ENCODE results near the gene RPL36.

Gene RPL36

GRCh38 chr19:5680437-5681368, 9.4 kb upstream of the RPL36 start, which contains the start of the genes HSD11B1L and MICOS13:
Gene HSD11B1L, plus strand, starts transcription at chr19:5681027. Its CDS starts 3,806 bp downstream, at chr19:5684833.
Gene MICOS13, minus strand, starts transcription at chr19:5680516. Its CDS starts 30 bp downstream, at chr19:5680486.
- H3K27me3 ChIP-seq (ENCODE audit: insufficient read depth, low read length, poor library complexity, severe bottlenecking) = no peaks in the 10 kb centered on the region
- peak within 1 kb of the TSS; percentile 97 for H2AFZ ChIP-seq (ENCODE audit: low read length)
- H3K4me3 ChIP-seq (ENCODE audit: low read length, poor library complexity, severe bottlenecking) = peak within 1 kb of the TSS; percentile 100
- H3K9ac ChIP-seq (ENCODE audit: low read depth, low read length, poor library complexity, severe bottlenecking) = peak within 1 kb of the TSS; percentile 94
- no peaks in the 10 kb centered on the region for H3F3A ChIP-seq (ENCODE audit: low read depth)
- H3K9me3 ChIP-seq (ENCODE audit: insufficient read depth, low read depth, low read length) = no peaks in the 10 kb centered on the region
- H4K20me1 ChIP-seq (ENCODE audit: insufficient read depth, low read length, poor library complexity, severe bottlenecking) = no peaks in the 10 kb centered on the region
- no peak for TF ChIP-seq EZH2phosphoT487 (IDR thresholded peaks at IDR 0.05; ENCODE audit: borderline replicate concordance)
- no peak for TF ChIP-seq CTCF (conservative IDR thresholded peaks at IDR 0.05; ENCODE audit: low read length)
- H3K79me2 ChIP-seq (ENCODE audit: insufficient read depth, low read length) = peaks cover 7% of the 10 kb centered on the region; the same call in 1 of the 2 replicates
- H3K9me2 ChIP-seq (replicated peaks; ENCODE audit: low read depth, low read length) = no peaks in the 10 kb centered on the region
- H3K4me1 ChIP-seq (ENCODE audit: insufficient read depth, low read length, poor library complexity, severe bottlenecking) = no peaks in the 10 kb centered on the region
- no peaks in the 10 kb centered on the region for H3K36me3 ChIP-seq (ENCODE audit: insufficient read depth, low read length)
- H3K4me2 ChIP-seq (ENCODE audit: low read depth, low read length, poor library complexity, severe bottlenecking) = peak within 1 kb of the TSS; percentile 94

GRCh38 chr19:5681391-5682106, 8.5 kb upstream of the RPL36 start:
- Histone ChIP-seq H4K20me1 (ENCODE audit: insufficient read depth, low read length, poor library complexity, severe bottlenecking) (no peaks in the 10 kb centered on the region), H3K9ac (ENCODE audit: low read depth, low read length, poor library complexity, severe bottlenecking) (no peak overlapping the region), H2AFZ (ENCODE audit: low read length) (no peak overlapping the region), H3K9me2 (replicated peaks; ENCODE audit: low read depth, low read length) (no peaks in the 10 kb centered on the region), H3F3A (ENCODE audit: low read depth) (no peaks in the 10 kb centered on the region), H3K79me2 (ENCODE audit: insufficient read depth, low read length) (peaks cover 7% of the 10 kb centered on the region; the same call in 1 of the 2 replicates), H3K4me2 (ENCODE audit: low read depth, low read length, poor library complexity, severe bottlenecking) (peak overlapping the region; percentile 59), H3K9me3 (ENCODE audit: insufficient read depth, low read depth, low read length) (no peaks in the 10 kb centered on the region), H3K4me3 (ENCODE audit: low read length, poor library complexity, severe bottlenecking) (peak overlapping the region; percentile 100), H3K27me3 (ENCODE audit: insufficient read depth, low read length, poor library complexity, severe bottlenecking) (no peaks in the 10 kb centered on the region), H3K36me3 (ENCODE audit: insufficient read depth, low read length) (no peaks in the 10 kb centered on the region), H3K4me1 (ENCODE audit: insufficient read depth, low read length, poor library complexity, severe bottlenecking) (peaks cover 6% of the 10 kb centered on the region)
- no peak for TF ChIP-seq CTCF (conservative IDR thresholded peaks at IDR 0.05; ENCODE audit: low read length)
- no peak for TF ChIP-seq EZH2phosphoT487 (IDR thresholded peaks at IDR 0.05; ENCODE audit: borderline replicate concordance)

GRCh38 chr19:5682107-5682482, 8.0 kb upstream of the RPL36 start:
- H3K36me3 ChIP-seq (ENCODE audit: insufficient read depth, low read length) = no peaks in the 10 kb centered on the region
- H3K4me3 ChIP-seq (ENCODE audit: low read length, poor library complexity, severe bottlenecking) = no peak overlapping the region
- H4K20me1 ChIP-seq (ENCODE audit: insufficient read depth, low read length, poor library complexity, severe bottlenecking) = no peaks in the 10 kb centered on the region
- H3K27me3 ChIP-seq (ENCODE audit: insufficient read depth, low read length, poor library complexity, severe bottlenecking) = no peaks in the 10 kb centered on the region
- peaks cover 6% of the 10 kb centered on the region for H3K4me1 ChIP-seq (ENCODE audit: insufficient read depth, low read length, poor library complexity, severe bottlenecking)
- H3K4me2 ChIP-seq (ENCODE audit: low read depth, low read length, poor library complexity, severe bottlenecking) = no peak overlapping the region
- no peak overlapping the region for H2AFZ ChIP-seq (ENCODE audit: low read length)
- H3K9ac ChIP-seq (ENCODE audit: low read depth, low read length, poor library complexity, severe bottlenecking) = no peak overlapping the region
- no peaks in the 10 kb centered on the region for H3F3A ChIP-seq (ENCODE audit: low read depth)
- TF ChIP-seq EZH2phosphoT487 (IDR thresholded peaks at IDR 0.05; ENCODE audit: borderline replicate concordance) (no peak), CTCF (conservative IDR thresholded peaks at IDR 0.05; ENCODE audit: low read length) (no peak)
- H3K79me2 ChIP-seq (ENCODE audit: insufficient read depth, low read length) = peaks cover 7% of the 10 kb centered on the region; the same call in 1 of the 2 replicates
- no peaks in the 10 kb centered on the region for H3K9me3 ChIP-seq (ENCODE audit: insufficient read depth, low read depth, low read length)
- H3K9me2 ChIP-seq (replicated peaks; ENCODE audit: low read depth, low read length) = no peaks in the 10 kb centered on the region

Data from Loucy (cell line).